Measurements from ENCODE around the gene SCFD2. TPM values are rescaled to one million over a fixed set of nuclear protein-coding genes. Genes with fewer than 3 reads are reported as not detected.

Gene SCFD2
- total and polyA plus RNA-seq, 4 donors, result 4.3 to 28.8 (median 7.4) TPM

- no peak for DNase-seq (ENCODE audit: low spot score)
- Histone ChIP-seq H3K4me1 (ENCODE audit: control insufficient read depth in 4 of 4, insufficient read depth in 4 of 4, low read length in 3 of 4) (no peaks in the 10 kb centered on the region), H3K9me3 (ENCODE audit: control insufficient read depth in 4 of 4, low read length in 3 of 4) (no peaks in the 10 kb centered on the region), H3K27ac (ENCODE audit: low read depth in 1 of 2, low read length in 2 of 2) (no peak overlapping the region), H3K4me3 (ENCODE audit: low read depth in 1 of 3, low read length in 3 of 3) (no peak overlapping the region), H3K9ac (ENCODE audit: low read depth in 1 of 2, low read length in 2 of 2) (no peak overlapping the region), H3K27me3 (ENCODE audit: control insufficient read depth in 4 of 4, insufficient read depth in 4 of 4, low read length in 3 of 4) (no peaks in the 10 kb centered on the region), H3K36me3 (ENCODE audit: control insufficient read depth in 4 of 4, insufficient read depth in 3 of 4, low read depth in 1 of 4, low read length in 3 of 4) (no peaks in the 10 kb centered on the region)
- TF ChIP-seq CTCF (IDR thresholded peaks at IDR 0.05; ENCODE audit: low read depth, low read length, missing input control), result no peak
- no peak for TF ChIP-seq NR2F2 (IDR thresholded peaks at IDR 0.05)
- no peak for TF ChIP-seq TAF1 (conservative IDR thresholded peaks at IDR 0.05)
- TF ChIP-seq RXRA (IDR thresholded peaks at IDR 0.05), result no peak
- no peak for TF ChIP-seq JUND (IDR thresholded peaks at IDR 0.05)
- TF ChIP-seq YY1 (IDR thresholded peaks at IDR 0.05), result no peak
- no peak for TF ChIP-seq RAD21 (IDR thresholded peaks at IDR 0.05)
- no peak for TF ChIP-seq REST (IDR thresholded peaks at IDR 0.05)
Observed at GRCh38 chr4:53101191-53101581, 264.7 kb downstream of the SCFD2 start.

- no peaks in the 10 kb centered on the region for H3K27me3 ChIP-seq (ENCODE audit: control insufficient read depth in 4 of 4, insufficient read depth in 4 of 4, low read length in 3 of 4)
- no peak overlapping the region for H3K9ac ChIP-seq (ENCODE audit: low read depth in 1 of 2, low read length in 2 of 2)
- H3K4me1 ChIP-seq (ENCODE audit: control insufficient read depth in 4 of 4, insufficient read depth in 4 of 4, low read length in 3 of 4), result no peaks in the 10 kb centered on the region
- no peaks in the 10 kb centered on the region for H3K36me3 ChIP-seq (ENCODE audit: control insufficient read depth in 4 of 4, insufficient read depth in 3 of 4, low read depth in 1 of 4, low read length in 3 of 4)
- H3K27ac ChIP-seq (ENCODE audit: low read depth in 1 of 2, low read length in 2 of 2), result no peak overlapping the region
- DNase-seq (ENCODE audit: low spot score), result no peak
- WGBS, result 84% methylated on average over 7 of the region's 7 CpGs
- no peak overlapping the region for H3K4me3 ChIP-seq (ENCODE audit: low read depth in 1 of 3, low read length in 3 of 3)
- H3K9me3 ChIP-seq (ENCODE audit: control insufficient read depth in 4 of 4, low read length in 3 of 4), result no peaks in the 10 kb centered on the region
- no peak for TF ChIP-seq ATF3 (IDR thresholded peaks at IDR 0.05)
- no peak for TF ChIP-seq ZBTB33 (IDR thresholded peaks at IDR 0.05)
- no peak for TF ChIP-seq JUND (IDR thresholded peaks at IDR 0.05)
- TF ChIP-seq RXRA (IDR thresholded peaks at IDR 0.05), result no peak
- TF ChIP-seq YY1 (IDR thresholded peaks at IDR 0.05), result no peak
- TF ChIP-seq REST (IDR thresholded peaks at IDR 0.05), result no peak
- TF ChIP-seq HNF4A (conservative IDR thresholded peaks at IDR 0.05), result no peak
- no peak for TF ChIP-seq MAX (IDR thresholded peaks at IDR 0.05)
- no peak for TF ChIP-seq FOXA1 (IDR thresholded peaks at IDR 0.05)
- TF ChIP-seq GABPA (IDR thresholded peaks at IDR 0.05 in 1 of 2, conservative IDR thresholded peaks at IDR 0.05 in 1 of 2), result no peak
- TF ChIP-seq TAF1 (conservative IDR thresholded peaks at IDR 0.05), result no peak
- no peak for TF ChIP-seq NR2F2 (IDR thresholded peaks at IDR 0.05)
- no peak for TF ChIP-seq EGR1 (IDR thresholded peaks at IDR 0.05; ENCODE audit: low read depth in 2 of 2)
- TF ChIP-seq SP1 (IDR thresholded peaks at IDR 0.05), result no peak
- TF ChIP-seq FOXA2 (IDR thresholded peaks at IDR 0.05), result no peak
- no peak for TF ChIP-seq HNF4G (IDR thresholded peaks at IDR 0.05)
- TF ChIP-seq CTCF (IDR thresholded peaks at IDR 0.05; ENCODE audit: low read depth, low read length, missing input control), result no peak
Observed at GRCh38 chr4:53100501-53101190, 265.2 kb downstream of the SCFD2 start.
